Measurements from ENCODE around the gene ZBTB21.
"Not testable (repeated sequence)": the region's sequence is repeated elsewhere in the genome, so short reads cannot be mapped to it uniquely, and the experiment has no call there.

The ZBTB21 gene

DNA sequence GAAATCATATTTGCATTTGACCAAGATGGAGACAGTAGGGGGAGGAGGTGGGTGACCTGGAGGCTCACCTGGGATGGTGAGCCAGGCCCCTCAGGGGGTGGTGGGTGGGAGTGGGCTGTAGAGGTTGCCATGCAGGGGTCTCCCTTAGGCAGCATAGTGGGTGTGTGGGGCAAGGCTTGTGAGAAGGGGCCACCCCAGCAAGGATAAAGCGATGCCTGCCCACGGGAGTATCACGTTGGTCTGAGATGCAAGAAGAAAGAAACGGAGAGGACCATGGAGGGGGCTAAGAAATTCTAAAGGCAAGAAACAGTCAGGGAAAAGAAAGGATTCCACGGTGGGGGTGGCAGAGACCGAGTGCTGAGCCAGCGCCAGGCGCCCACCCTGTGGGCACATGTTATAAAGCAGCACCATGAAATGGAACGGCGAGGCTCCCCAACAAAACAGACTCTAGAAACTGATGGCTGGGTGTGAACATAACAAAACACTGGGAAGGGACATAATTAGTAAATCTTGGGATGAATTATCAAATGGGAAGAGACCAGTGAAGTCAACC lies 44.6 kb downstream of the ZBTB21 start:
- no peak for DNase-seq

DNA sequence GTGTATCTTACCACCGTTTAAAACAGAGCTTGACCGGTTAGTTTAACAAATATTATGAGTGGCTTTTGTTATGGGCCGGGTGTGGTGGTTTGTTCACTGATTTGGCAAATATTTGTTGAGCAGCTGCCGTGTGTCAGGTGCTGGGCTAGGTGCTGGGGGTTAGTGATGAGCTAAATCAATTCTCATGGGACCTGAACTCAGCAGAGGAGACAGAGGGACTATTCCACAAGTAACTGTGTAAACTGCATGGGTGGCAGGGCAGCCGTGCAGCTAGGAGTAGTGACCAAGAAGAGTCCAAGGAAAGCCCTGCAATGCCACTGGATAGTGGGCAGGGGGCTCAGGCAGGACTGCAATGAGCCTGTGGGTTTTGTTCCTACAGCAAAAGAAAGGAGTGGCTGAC lies 45.1 kb downstream of the ZBTB21 start:
- DNase-seq = no peak

DNA sequence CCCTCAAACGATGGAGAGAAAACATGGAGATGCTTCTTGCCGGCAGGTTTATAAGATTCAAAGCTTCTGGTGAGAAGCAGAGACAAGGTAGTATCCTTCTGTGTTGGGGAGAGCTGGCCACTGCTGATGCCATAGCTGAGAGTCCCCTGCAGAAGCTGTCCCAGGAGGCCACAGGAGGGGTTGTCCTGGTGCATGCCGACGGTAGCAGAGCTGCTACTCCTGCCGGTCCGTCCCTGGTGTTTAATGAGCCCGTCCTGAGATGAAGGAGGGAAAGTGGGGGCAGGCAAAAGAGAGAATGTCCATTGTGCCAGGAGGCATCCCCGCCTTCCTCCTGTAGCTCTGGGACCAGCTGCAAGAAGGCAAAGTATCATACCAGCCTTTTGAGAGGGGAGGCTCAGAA lies 46.0 kb downstream of the ZBTB21 start:
- DNase-seq = no peak

DNA sequence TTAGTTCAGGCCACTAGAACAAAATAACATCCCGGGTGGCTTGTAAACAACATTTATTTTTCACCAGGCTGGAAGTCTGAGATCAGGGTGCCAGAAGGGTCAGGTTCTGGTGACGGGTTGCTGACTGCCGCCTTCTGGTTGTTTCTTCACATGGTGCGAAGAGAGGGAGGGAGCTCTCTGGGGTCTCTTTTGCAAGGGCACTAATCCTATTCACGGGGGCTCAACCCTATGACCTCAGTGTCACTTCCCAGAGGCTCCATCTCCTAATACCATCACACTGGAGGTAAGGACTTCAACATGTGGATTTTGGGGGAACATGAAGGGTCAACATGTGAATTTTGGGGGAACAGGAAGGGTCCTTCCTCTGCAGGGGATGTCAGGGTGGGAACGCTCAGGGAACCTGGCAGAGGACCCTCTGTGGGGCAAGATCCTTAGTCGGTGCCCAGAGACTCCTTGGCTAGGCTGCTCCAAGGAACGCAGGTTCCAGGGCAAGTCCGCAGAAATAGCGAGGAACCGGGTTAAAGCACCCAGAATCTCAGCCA lies 47.7 kb downstream of the ZBTB21 start:
- no peak for DNase-seq

DNA sequence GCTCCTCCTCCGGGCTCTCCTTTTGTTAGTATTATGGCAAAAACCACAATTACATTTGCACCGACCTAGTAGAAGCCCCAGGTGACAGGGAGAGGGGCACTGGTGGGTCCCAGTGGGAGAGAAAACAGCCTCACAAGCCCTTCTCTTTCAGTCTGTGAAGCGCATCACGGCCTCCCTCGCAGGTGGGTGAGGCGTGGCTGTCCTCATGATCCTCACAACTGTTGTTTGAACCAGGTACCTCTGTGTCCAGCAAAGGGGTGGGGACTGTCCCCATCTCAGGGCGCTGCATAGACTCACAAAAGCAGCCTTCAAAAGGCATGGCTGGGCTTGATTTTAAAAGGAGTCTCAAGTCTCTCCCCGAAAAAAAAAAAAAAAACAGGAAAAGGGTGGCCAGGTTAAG lies 48.4 kb downstream of the ZBTB21 start:
- DNase-seq = no peak

DNA sequence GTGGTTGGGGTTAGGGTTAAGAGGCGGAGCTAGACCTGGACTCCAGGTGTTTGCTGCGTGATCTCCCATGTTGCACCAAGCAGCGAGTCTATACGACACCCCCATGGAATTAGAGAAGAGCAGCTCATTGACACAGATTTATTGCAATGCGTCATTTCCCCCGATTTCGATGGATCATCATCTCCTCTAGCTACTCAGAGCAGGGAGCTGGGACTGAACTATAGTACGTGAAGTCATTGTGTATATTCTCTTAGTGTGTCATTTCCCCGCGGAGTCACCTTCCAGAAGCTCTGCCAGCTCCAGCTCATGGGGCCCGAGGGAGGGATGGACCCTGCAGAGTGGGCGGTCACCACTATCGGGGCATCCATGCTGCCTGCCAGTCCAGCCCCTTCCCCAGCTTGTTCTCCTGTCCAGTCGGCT lies 48.9 kb downstream of the ZBTB21 start:
- DNase-seq = no peak

DNA sequence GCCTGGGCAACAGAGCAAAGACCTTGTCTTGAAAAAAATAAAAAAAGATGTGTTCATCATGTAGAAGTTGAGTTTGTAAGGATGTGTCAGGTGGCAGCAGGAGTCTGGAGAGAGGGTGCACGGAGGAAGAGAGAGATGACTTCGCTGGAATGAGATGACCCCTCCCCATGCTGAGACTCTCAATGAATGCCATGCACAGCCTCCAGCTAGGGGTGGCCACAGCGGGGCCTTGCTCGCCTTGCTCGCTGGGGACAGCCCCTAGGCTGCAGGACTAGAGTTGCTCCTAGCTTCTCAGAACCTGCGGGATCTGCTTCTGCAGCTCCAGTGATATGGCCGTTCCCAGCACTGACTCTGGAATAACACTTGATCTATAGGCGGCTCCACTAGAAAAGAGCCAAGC lies 49.8 kb downstream of the ZBTB21 start:
- DNase-seq = no peak

DNA sequence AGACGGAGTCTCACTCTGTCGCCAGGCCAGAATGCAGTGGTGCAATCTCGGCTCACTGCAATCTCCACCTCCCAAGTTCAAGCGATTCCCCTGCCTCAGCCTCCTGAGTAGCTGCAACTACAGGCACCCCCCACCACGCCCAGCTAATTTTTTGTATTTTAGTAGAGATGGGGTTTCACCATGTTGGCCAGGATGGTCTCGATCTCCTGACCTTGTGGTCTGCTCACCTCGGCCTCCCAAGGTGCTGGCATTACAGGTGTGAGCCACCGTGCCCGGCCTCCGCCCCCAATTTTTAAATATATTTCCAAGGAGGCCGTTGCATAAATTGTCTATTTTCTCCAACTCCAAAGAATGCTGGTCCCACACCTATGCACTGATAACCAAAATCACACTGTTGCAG lies 50.5 kb downstream of the ZBTB21 start:
- not testable (repeated sequence) for DNase-seq

DNA sequence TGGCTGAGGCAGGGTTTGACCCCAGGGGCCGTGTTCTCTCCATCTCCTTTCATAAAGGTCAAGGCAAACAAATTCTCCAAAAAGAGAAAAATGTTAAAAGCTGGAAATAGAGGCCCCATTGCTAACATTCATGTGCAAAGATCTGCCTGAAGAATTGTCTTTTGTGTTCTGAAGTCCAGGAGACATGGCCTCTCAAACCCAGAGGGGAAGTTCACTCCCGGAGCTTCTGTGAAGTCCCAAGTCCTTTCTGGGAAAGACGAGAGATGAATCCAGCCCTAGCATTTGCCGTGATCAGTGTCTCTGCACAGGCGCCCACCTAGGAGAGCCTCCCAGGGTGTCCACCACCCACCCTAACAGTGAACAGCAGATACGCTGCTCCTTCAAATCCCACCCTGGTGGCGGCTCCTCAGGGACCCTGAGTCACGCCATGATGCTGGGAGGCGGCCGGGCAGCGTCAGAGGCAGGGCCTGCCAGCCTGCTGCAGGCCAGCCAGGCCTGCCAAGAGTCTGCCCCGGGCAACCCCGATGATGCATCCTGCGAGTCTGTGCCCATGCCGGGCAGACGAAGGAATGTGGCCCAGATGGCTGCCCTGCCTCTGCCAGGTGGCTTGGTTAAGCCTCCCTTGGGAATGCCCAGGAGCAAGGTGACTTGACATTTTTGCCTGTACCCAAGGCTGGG lies 51.1 kb downstream of the ZBTB21 start:
- no peak for DNase-seq

DNA sequence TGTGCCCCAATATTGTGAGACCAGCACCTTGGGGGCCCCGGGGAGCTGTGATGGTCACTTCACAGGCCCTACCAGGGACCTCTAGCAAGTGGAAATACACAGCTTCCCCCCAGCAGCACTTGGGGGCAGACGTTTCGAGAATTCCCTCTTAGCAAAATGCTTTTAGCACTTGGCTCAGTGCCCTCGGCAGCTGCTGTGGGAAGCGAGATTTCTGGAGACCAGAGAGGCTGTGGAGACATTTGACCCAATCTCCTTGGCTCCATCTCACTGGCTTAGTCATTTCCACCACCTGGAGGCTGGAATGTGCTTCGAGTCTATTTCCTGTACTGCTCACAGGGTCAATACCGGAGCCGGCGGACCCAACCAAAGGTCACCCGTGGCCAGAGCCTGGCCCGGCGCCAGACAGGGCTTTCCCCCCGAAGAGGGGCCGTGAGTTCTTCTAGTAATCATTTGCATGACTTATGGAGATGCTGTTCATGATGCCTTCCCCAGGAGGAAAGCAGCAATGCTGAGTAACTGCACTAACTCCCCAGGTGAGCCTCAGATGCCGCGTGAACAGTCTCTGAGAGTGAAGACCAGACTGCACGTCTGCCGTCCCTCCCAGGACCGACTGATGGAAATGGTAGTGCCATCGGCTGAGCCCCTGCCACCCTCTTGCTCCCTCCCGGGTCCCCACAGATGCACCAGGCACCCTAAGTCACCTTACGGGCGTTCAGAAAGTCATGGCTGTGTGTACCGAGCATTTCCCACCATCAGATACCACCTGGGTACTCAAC lies 52.0 kb downstream of the ZBTB21 start:
- no peak for DNase-seq

DNA sequence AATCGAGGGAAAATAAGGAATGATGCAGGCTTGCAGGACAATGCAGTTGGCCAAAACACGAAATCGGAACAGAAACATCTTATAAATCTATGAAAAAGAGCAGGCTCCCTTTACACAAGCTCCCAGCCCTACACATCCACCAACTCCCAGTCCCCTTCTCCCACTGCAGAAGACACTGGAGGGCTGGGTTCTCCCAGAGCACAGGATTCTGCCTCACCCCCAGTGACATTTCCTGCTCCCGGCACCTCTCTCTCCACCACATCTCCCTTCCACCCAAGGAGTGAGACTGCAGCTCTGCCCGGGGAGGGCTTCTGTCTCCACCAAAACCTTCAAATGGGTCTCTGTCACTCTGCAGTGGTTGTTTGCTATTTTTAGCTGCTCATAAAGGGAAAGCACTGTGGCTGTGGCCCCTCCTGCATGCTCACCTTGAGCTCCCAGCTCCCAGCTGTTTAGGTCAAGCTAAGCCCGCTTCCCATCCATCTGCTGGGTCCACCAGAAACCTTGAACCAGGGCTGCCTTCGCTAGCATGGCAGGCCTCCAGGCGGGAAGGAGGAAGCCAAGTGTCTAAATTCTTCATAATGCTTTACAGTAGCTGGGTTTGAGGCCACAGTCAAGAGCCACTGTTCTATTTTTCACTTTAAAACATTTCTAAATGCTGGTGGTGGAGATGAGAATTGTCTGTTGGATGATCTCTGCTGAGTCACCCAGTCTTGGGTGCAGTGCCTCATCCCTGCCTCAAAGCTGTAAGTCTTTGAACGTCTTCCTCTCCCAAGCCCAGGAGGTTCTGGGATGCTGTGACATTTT lies 53.0 kb downstream of the ZBTB21 start:
- DNase-seq = peak; percentile 78

DNA sequence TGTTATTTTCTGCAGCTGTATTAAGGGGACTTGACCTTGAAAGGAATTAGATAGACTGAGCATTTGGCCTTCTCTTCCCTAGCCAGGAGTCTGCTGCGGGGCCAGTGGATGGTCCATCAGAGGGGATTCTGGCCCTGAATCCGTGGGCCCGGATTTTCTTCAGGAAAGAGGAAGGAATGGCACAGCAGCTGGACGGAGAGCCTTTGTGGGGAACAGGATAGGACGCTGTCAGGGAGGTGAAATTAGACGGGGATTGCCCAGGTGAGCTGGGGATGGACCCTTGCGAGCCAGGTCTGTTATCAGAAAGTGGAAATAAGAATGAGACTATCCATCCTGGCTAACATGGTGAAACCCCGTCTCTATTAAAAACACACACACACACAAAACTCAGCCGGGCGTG lies 54.6 kb downstream of the ZBTB21 start:
- no peak for DNase-seq

DNA sequence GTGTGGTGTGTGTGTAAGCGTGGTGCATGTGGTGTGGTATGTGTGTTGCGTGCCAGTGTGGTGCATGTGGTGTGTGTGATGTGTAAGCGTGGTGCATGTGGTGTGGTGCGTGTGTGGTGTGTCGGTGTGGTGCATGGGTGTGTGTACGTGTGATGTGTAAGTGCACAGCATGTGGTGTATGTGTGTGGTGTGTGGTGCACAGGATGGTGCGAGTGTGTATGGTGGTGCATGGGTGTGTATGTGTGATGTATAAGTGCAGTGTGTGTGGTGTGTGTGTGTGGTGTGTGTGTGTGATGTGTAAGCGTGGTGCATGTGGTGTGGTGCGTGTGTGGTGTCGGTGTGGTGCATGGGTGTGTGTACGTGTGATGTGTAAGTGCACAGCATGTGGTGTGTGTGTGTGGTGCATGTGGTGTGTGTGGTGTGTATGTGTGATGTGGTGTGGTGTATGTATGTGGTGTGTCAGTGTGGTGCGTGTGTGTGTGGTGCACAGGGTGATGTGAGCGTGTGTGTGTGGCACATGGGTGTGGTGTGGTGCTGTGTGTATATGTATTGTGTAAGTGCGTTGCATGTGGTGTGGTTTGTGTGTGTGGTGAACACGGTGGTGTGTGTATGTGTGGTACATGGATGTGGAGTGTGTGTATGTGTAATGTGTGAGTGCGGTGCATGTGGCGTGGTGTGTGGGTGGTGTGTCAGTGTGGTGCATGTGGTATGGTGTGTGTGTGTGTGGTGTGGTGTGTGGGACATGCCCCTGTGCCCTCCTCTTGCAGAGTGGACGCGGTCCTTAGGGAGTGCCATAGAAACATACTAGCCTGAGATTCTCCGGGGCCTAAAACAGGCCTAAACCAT lies 55.3 kb downstream of the ZBTB21 start:
- no peak for DNase-seq

DNA sequence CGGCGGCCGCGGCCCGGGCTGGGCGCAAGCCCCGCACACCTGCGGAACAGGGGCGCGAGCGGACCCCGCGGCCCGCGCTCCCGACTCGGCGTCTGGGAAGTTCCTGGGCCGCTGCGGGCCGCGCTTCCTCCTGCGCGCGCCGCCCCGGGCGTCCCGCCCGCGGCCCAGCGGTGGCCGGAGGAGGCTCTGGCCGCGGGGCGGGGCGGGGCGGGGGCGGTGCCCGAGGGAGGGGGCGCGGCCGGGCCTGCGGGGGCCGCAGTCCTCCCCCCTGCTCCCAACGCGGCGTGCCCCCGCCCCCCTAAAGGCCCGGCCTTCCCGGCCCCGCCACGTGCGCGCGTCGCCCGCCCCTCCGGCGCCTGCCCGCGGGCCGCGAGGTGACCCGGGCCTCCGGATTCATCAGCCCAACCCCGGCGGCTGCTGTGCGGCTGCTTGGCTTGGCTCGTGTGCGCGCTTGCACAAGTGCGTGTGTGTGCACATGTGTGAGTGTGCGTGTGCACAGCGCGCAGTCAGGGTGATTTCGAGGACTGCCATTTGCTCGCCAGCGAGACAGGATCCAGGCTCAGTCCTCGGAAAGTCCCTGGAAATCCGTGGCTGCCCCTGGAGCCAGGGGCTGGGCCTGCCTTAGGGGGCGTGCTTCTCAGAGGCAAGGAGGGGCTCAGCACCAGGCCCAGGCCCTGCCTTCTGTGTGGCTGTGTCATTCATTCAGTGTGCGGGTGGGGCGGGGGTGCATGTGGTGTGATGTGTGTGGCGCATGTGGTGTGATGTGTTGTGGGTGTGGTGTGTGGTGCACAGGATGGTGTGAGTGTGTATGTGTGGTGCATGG lies 56.1 kb downstream of the ZBTB21 start, which contains the start of gene C2CD2:
Gene C2CD2, minus strand, starts transcription at position 188 of the 823 bp plus-strand sequence. CDS start 370 bp downstream, outside the sequence.
- peak; percentile 45 for DNase-seq

DNA sequence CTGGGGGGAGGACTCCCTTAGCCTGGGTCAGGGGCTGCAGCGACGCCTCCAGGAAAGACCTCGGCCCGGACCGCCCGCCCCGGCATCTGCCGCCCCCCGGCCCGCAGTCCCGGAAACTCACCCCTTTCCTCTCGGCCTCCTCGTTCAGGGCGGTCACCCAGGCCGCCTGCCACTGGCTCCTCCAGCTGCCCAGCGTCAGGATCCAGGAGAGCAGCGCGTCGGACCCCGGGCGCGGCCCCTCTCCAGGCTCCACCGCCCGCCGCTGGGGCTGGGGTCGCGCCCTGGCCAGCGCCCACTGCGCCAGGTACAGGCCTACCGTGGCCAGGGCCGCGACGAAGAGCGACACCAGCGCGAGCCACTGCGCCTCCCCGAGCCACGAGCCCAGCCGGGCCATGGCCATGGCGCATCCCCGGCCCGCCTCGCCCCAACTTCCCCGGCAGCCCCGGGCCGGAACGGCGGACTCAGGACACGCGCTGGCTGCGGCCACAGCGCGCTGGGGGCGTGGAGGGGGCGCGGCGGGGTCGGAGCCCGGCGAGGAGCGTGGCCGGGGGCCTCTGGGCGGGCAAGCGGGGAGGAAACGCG lies 56.8 kb downstream of the ZBTB21 start:
- no peak for DNase-seq

DNA sequence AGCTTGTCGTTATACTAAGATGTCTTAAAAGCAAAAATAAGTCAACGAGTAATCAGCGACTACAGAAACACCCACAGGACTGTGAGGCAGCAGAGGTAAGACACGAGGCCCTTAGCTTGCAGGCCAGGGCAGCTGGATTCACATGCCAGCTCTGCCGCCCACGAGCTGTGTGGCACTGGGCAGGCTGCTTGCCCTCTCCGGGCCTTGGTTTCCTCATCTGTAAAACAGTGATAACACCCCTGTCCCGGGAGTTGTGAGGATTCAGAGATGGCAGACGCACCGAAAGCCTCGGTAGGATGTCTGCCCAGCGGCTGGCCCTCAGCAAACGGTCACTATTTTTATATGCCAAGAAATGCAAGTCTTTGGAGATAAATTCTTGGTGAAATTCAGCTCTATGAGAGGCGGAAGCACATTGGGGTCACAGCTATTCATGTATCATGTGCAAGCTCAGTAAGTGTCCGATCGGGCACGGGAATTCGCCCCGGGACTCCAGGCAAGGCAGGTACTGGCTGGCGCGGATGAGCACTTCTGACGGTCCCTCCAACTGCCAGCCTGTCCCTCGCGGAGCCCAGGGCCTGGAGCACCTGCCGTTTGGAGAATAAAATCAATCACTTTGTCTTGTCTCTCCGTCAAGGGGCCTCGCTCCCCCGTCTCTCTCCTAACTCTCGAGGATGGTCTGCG lies 57.5 kb downstream of the ZBTB21 start:
- DNase-seq = no peak

DNA sequence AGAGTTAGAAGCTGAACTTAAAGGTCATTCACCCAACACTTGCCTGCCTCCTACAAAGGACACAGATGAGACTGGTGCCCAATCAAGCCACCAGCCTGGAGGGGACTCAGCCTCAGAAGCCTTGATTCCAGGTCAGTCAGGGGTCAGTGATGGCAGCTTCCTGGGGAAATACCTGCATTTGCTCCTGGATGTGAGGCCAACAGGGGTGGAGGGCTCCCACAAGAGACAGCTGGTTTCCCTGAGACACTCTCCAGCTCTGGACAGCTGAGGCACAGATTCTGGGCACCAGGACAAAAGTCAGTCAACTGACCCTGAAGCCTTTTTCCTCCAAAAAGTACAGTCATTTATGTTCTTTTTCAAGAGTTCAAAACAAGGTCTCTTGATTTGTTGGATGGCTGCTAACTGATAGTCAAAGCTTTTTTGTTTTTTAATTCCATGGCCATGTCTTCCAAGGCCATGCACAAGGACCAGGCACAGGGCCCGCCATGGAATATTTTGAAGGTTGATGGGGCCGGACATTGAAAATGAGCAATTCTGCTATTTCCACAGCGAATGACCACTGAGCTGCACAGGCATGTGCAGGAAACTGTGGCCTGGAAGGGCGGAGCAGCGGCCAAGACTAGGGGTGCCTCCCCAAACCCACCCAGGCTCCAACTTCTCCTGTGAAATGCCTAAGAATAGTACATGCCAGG lies 58.1 kb downstream of the ZBTB21 start:
- DNase-seq = no peak

DNA sequence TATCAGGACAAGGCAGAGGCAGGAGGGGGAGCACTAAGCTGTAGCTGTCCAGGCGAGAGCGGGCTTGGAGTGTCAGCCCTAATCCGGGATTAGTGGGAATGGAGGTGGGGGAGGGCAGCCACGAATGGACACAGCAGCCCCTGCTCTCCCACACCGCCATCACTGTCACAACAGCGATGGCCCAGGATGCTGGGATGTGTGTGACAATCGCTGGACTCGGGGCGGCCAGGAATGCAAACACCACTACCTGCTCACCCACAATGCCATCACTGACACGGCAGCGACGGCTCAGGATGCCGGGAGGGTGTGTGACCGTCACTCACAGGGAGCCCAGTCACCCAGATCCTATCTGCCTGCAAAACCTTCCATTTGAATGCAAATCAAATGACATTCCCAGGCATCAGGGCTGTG lies 59.2 kb downstream of the ZBTB21 start:
- no peak for DNase-seq

DNA sequence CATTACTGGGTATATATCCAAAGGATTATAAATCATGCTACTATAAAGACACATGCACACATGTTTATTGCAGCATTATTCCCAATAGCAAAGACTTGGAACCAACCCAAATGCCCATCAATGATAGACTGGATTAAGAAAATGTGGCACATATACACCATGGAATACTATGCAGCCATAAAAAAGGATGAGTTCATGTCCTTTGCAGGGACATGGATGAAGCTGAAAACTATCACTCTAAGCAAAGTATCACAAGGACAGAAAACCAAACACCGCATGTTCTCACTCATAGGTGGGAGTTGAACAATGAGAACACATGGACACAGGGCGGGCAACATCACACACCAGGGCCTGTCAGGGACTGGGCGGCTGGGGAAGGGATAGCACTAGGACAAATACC lies 60.5 kb downstream of the ZBTB21 start:
- DNase-seq = not testable (repeated sequence)

Measured in GF-D8 (cell line).